Natural killer cell (primary cell): ENCODE measurements around the gene PMM2. TPM values are rescaled to one million over a fixed set of nuclear protein-coding genes. Genes with fewer than 3 reads are reported as not detected.

Experiments used
- ATAC-seq, 3 donors: fragments of 150-1000 bp in 2 of 3; fragments of 200-7000 bp in 1 of 3; cut with Tn5 transposase; 1 replicate in 1 of 3; 2 replicates in 2 of 3; pipeline ENCODE4 v1.10.0; 2021; ENCODE audit warnings: mild to moderate bottlenecking in 2 of 3, moderate library complexity in 2 of 3
- DNase-seq, 2 donors: peaks; one replicate each; pipeline versions ENCODE4 v3.0.0 to v3.0.0-alpha.2; 2013 to 2021; ENCODE audit warnings: mixed read lengths in 1 of 2
- H3K27ac ChIP-seq: one replicate; pipeline ENCODE4 v1.5.1; 2013; ENCODE audit warnings: mild to moderate bottlenecking, low read length
- H3K27me3 ChIP-seq: one replicate; pipeline ENCODE4 v1.6.1; 2013; ENCODE audit warnings: low read length; ENCODE audit not compliant: control insufficient read depth, insufficient read depth
- H3K36me3 ChIP-seq: one replicate; pipeline ENCODE4 v1.6.1; 2013; ENCODE audit warnings: low read length; ENCODE audit not compliant: control insufficient read depth, insufficient read depth
- H3K4me1 ChIP-seq: one replicate; pipeline ENCODE4 v1.6.1; 2013; ENCODE audit warnings: low read length; ENCODE audit not compliant: control insufficient read depth, insufficient read depth
- H3K4me3 ChIP-seq: one replicate; pipeline ENCODE4 v1.5.1; 2013; ENCODE audit warnings: low read length
- H3K9me3 ChIP-seq: one replicate; pipeline ENCODE4 v1.6.1; 2013; ENCODE audit warnings: low read length; ENCODE audit not compliant: control insufficient read depth, insufficient read depth
- H3K27ac Mint-ChIP-seq, 2 donors: one replicate each; pipeline ENCODE4 v1.8.0; 2022; ENCODE audit warnings: mild to moderate bottlenecking in 2 of 2, mixed read lengths in 2 of 2, moderate library complexity in 1 of 2
- H3K27me3 Mint-ChIP-seq, 2 donors: one replicate each; pipeline ENCODE4 v1.8.0; 2022; ENCODE audit warnings: low read depth in 2 of 2, mixed read lengths in 2 of 2
- H3K36me3 Mint-ChIP-seq: one replicate; pipeline ENCODE4 v1.8.0; 2022; ENCODE audit warnings: mixed read lengths
- H3K4me1 Mint-ChIP-seq, 2 donors: one replicate each; pipeline ENCODE4 v1.8.0; 2022; ENCODE audit warnings: mixed read lengths in 2 of 2
- H3K4me3 Mint-ChIP-seq: one replicate; pipeline ENCODE4 v1.8.0; 2022; ENCODE audit warnings: mild to moderate bottlenecking, moderate library complexity, mixed read lengths
- H3K9me3 Mint-ChIP-seq, 2 donors: one replicate each; pipeline ENCODE4 v1.8.0; 2022; ENCODE audit warnings: mixed read lengths in 2 of 2
- CTCF ChIP-seq: fragments of 200-600 bp; IDR thresholded peaks from one replicate; pipeline ENCODE4 v1.8.0; 2022; ENCODE audit warnings: antibody characterized with exemption
- WGBS: methylation state at CpG from one replicate; pipeline ENCODE4 v1.1.7; 2013; ENCODE audit warnings: missing lambda C conversion rate; ENCODE audit not compliant: insufficient coverage; 5-methylcytosine and 5-hydroxymethylcytosine counted together
- intact Hi-C: fragments of 100-400 bp; cut with micrococcal nuclease; formaldehyde crosslinking; loops from one replicate; pipeline ENCODE4 v1.14.2; 2022
- total RNA-seq, 4 donors: library from RNA; stranded (reverse); fragments of 120-200 nt in 1 of 4; gene quantifications; one replicate each; pipeline versions ENCODE4 v1.2.3 to v1.2.4, GENCODE V29; 2013 to 2022

The PMM2 gene
- total RNA-seq, 3 donors from 2014 or later (not counting 1 experiment from before 2014, with no cell fraction given), result 33.4 to 37.6 (median 36.4) TPM

GRCh38 chr16:8761078-8761477, 36.6 kb upstream of the PMM2 start:
- intact Hi-C loops, result no loop called here
- Mint-ChIP-seq H3K4me1 (no peaks in the 10 kb centered on the region), H3K9me3 (no peaks in the 10 kb centered on the region), H3K27ac (no peak overlapping the region), H3K4me3 (no peak overlapping the region), H3K27me3 (no peaks in the 10 kb centered on the region), H3K36me3 (no peaks in the 10 kb centered on the region)
- no peak for DNase-seq
- Histone ChIP-seq H3K36me3 (peaks cover 8% of the 10 kb centered on the region), H3K4me1 (no peaks in the 10 kb centered on the region), H3K27me3 (no peaks in the 10 kb centered on the region), H3K9me3 (no peaks in the 10 kb centered on the region), H3K4me3 (no peak overlapping the region), H3K27ac (no peak overlapping the region)
- TF ChIP-seq CTCF, result no peak
- WGBS, result 96% methylated on average over 6 of the region's 6 CpGs
- ATAC-seq, result no peak

- no peak for TF ChIP-seq CTCF
These were observed 35.4 kb upstream of the PMM2 start for GRCh38 chr16:8762254-8762653.

GRCh38 chr16:8763083-8763482, 34.6 kb upstream of the PMM2 start:
- Mint-ChIP-seq H3K9me3 (no peaks in the 10 kb centered on the region), H3K4me1 (no peaks in the 10 kb centered on the region), H3K27me3 (no peaks in the 10 kb centered on the region), H3K4me3 (no peak overlapping the region), H3K36me3 (no peaks in the 10 kb centered on the region), H3K27ac (no peak overlapping the region)
- TF ChIP-seq CTCF, result no peak
- no peak overlapping the region for H3K27ac ChIP-seq
- WGBS, result 96% methylated on average over 3 of the region's 3 CpGs
- DNase-seq (no peak), ATAC-seq (no peak)
- H3K9me3 ChIP-seq, result no peaks in the 10 kb centered on the region
- no peaks in the 10 kb centered on the region for H3K27me3 ChIP-seq
- no peak overlapping the region for H3K4me3 ChIP-seq
- H3K4me1 ChIP-seq, result no peaks in the 10 kb centered on the region
- H3K36me3 ChIP-seq, result peaks cover 10% of the 10 kb centered on the region
- intact Hi-C loops, result no loop called here

More at GRCh38 chr16:8762254-8762653, 35.4 kb upstream of the PMM2 start:
- no peaks in the 10 kb centered on the region for H3K4me1 ChIP-seq
- intact Hi-C loops, result no loop called here
- Mint-ChIP-seq H3K36me3 (no peaks in the 10 kb centered on the region), H3K27ac (no peak overlapping the region), H3K9me3 (no peaks in the 10 kb centered on the region), H3K27me3 (no peaks in the 10 kb centered on the region), H3K4me3 (no peak overlapping the region), H3K4me1 (no peaks in the 10 kb centered on the region)
- no peak for DNase-seq
- no peak overlapping the region for H3K27ac ChIP-seq
- H3K9me3 ChIP-seq, result no peaks in the 10 kb centered on the region
- peaks cover 11% of the 10 kb centered on the region for H3K36me3 ChIP-seq
- ATAC-seq, result no peak
- no peak overlapping the region for H3K4me3 ChIP-seq
- no peaks in the 10 kb centered on the region for H3K27me3 ChIP-seq
- WGBS, result 96% methylated on average over 4 of the region's 4 CpGs

GRCh38 chr16:8763899-8764298, 33.7 kb upstream of the PMM2 start:
- Mint-ChIP-seq H3K4me3 (no peak overlapping the region), H3K27ac (no peak overlapping the region), H3K36me3 (no peaks in the 10 kb centered on the region), H3K27me3 (no peaks in the 10 kb centered on the region), H3K9me3 (no peaks in the 10 kb centered on the region), H3K4me1 (no peaks in the 10 kb centered on the region)
- intact Hi-C loops, result no loop called here
- no peak for TF ChIP-seq CTCF
- Histone ChIP-seq H3K27ac (no peak overlapping the region), H3K27me3 (no peaks in the 10 kb centered on the region), H3K36me3 (peaks cover 15% of the 10 kb centered on the region), H3K4me1 (no peaks in the 10 kb centered on the region), H3K9me3 (no peaks in the 10 kb centered on the region), H3K4me3 (no peak overlapping the region)
- ATAC-seq, result no peak
- WGBS, result 93% methylated on average over 10 of the region's 10 CpGs
- no peak for DNase-seq
